Measurements from ENCODE around the gene ZNF430.

GRCh38 chr19:21022996-21023395 is 2.5 kb downstream of the ZNF430 start:
- TF ChIP-seq CTCF (IDR thresholded peaks at IDR 0.05) (no peak), EZH2 (IDR thresholded peaks at IDR 0.05; ENCODE audit: borderline replicate concordance, insufficient read depth, low read depth, low read length, poor library complexity, severe bottlenecking) (no peak)

All from B cell (primary cell).